Measurements from ENCODE around the gene SCN1A. TPM values are rescaled to one million over a fixed set of nuclear protein-coding genes. Genes with fewer than 3 reads are reported as not detected.

Gene SCN1A
- total and polyA plus RNA-seq, 2 of the 13 experiments (the other 11 are each of a cell fraction or from before 2014, with no cell fraction given), result 19.9 to 39.4 TPM

DNA sequence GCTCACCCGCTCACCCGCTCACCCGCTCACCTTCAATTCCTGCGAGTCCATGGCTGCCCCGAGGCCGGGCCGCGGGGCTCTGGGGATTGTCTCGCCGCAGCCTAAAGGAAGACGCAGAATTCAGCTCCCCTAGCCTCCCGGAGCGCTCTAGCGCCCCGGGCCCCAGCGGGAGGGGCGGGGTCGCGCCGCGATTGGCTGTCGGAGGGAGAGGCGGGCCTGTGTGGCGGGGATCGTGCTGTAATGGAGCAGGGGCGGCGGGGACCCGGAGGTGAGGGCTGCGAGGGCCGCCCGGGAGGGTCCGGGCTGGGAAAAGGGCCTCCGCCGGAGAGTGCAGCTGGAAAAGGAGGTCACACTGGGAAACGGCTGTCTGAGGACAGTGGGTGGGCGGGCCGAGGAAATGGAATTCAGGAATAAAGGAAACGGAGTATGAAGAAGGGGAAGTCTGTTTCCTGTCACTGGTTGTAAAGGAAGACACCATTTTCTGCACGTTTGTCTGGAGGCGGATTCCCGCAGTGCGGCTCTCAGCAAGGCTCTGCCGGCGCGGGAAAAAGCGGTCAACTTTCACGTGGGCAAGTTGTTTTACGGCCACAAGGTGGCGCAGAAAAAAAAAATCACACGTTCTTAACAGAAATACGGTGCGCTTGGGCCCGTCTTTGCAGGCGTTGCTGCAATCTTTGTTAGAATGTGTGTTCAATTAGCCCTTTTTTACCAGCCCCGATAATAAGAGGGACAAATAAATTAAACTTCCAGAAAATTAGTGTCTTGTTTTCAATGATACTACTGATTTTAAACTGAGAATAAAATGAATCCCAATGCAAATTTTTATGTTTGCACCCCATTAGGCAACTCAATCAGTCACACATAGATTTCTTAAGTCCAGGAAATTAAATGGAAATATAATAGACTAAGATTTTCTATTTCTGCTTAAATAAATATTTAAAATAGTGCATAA is 173.9 kb downstream of the SCN1A start, which contains the start of gene TTC21B:
TSS of gene TTC21B (minus strand) at position 122 of the 952 bp plus-strand sequence. CDS start at position 51, 71 bp downstream.
- H3K4me1 ChIP-seq (ENCODE audit: insufficient read depth, low read length), result peaks cover 48% of the 10 kb centered on the region
- H3K27ac ChIP-seq (ENCODE audit: extremely low read length, insufficient read depth, low read length), result peak within 1 kb of the TSS; percentile 84
- 1% methylated on average over 48 of the region's 55 CpGs for WGBS (ENCODE audit: low lambda C conversion rate)
- in situ Hi-C loops (cut with HindIII; ENCODE audit: extremely low pct_ligation_motif_present, low pct_unique_long_range_greater_than_20kb) (loop anchor here (5.0 kb wide), 3 partner anchors 173 to 463 kb away; partner anchors contain the start of gene SCN1A), intact Hi-C loops (cut with micrococcal nuclease; ENCODE audit: unreplicated experiment) (loop anchor here (1.0 to 5.0 kb wide), 8 partner anchors 16 to 562 kb away; partner anchors contain the start of gene SCN1A)
- H3K4me3 ChIP-seq (replicated peaks in 1 of 3; ENCODE audit: insufficient read depth in 1 of 3, low read depth in 2 of 3, low read length in 3 of 3), result peak within 1 kb of the TSS; percentile 88 to 97 (median 91)
- TSS peak; percentile 97 for BruUV-seq (replicated peaks)
- DNase-seq (ENCODE audit: low spot score), result peak; percentile 93
- peak within 1 kb of the TSS; percentile 92 for H3K9ac ChIP-seq (ENCODE audit: insufficient read depth, low read depth, low read length)
- POLR2A ChIA-PET, result interaction anchor here (0.7 to 2.4 kb wide), 21 partner anchors 9 to 422 kb away, joined by 3 to 33 read pairs (median 4); partner anchors contain the start of genes SCN1A and SCN9A
- no peaks in the 10 kb centered on the region; a peak in 1 of 5 replicates for H3K27me3 ChIP-seq (ENCODE audit: control insufficient read depth in 1 of 2, insufficient read depth in 2 of 2, low read length in 2 of 2)
- CTCF ChIA-PET (ENCODE audit: low intra/inter-chr PET ratio, low total read pairs), result interaction anchor here (1.2 to 1.8 kb wide), 5 partner anchors 153 to 465 kb away, joined by 4 to 19 read pairs (median 6); partner anchors contain the start of gene SCN1A
- H3K9me3 ChIP-seq (ENCODE audit: low read length), result no peaks in the 10 kb centered on the region
- peak within 1 kb of the TSS; percentile 80 for H3K4me2 ChIP-seq (ENCODE audit: low read depth, low read length)
- peak within 1 kb of the TSS; percentile 64 for H2AFZ ChIP-seq (ENCODE audit: low read length)
- ATAC-seq, result peak; percentile 97
- peaks cover 0 to 7% of the 10 kb centered on the region in 2 experiments; a peak in 3 of 5 replicates for H3K36me3 ChIP-seq (replicated peaks in 1 of 2; ENCODE audit: control insufficient read depth in 1 of 2, insufficient read depth in 2 of 2, low read length in 2 of 2)
- H3K79me2 ChIP-seq (ENCODE audit: insufficient read depth, low read length), result peaks cover 44% of the 10 kb centered on the region
- peaks cover 25% of the 10 kb centered on the region for H4K20me1 ChIP-seq (ENCODE audit: insufficient read depth, low read length)
- peak; percentile 76 for FAIRE-seq
- TF ChIP-seq MAF1 (CRISPR knock-in tag; IDR thresholded peaks at IDR 0.05; ENCODE audit: borderline replicate concordance), result peak; percentile 89; the same call in 1 of the 2 replicates
- TF ChIP-seq AHR (CRISPR knock-in tag; IDR thresholded peaks at IDR 0.05), result peak; percentile 17; the same call in 1 of the 2 replicates
- TF ChIP-seq, protein P1, sequence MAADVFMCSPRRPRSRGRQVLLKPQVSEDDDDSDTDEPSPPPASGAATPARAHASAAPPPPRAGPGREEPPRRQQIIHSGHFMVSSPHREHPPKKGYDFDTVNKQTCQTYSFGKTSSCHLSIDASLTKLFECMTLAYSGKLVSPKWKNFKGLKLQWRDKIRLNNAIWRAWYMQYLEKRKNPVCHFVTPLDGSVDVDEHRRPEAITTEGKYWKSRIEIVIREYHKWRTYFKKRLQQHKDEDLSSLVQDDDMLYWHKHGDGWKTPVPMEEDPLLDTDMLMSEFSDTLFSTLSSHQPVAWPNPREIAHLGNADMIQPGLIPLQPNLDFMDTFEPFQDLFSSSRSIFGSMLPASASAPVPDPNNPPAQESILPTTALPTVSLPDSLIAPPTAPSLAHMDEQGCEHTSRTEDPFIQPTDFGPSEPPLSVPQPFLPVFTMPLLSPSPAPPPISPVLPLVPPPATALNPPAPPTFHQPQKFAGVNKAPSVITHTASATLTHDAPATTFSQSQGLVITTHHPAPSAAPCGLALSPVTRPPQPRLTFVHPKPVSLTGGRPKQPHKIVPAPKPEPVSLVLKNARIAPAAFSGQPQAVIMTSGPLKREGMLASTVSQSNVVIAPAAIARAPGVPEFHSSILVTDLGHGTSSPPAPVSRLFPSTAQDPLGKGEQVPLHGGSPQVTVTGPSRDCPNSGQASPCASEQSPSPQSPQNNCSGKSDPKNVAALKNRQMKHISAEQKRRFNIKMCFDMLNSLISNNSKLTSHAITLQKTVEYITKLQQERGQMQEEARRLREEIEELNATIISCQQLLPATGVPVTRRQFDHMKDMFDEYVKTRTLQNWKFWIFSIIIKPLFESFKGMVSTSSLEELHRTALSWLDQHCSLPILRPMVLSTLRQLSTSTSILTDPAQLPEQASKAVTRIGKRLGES (CRISPR knock-in tag; IDR thresholded peaks at IDR 0.05; ENCODE audit: borderline replicate concordance), result peak; percentile 82; the same call in 1 of the 2 replicates
- peak; percentile 92 for TF ChIP-seq ZNF883 (CRISPR knock-in tag; IDR thresholded peaks at IDR 0.05; ENCODE audit: not compliant biosample characterization)
- TF ChIP-seq AGO1 (IDR thresholded peaks at IDR 0.05; ENCODE audit: low read depth, low read length, poor library complexity, severe bottlenecking), result no peak
- TF ChIP-seq NFKB2 (CRISPR knock-in tag; IDR thresholded peaks at IDR 0.05; ENCODE audit: borderline replicate concordance), result peak; percentile 95
- TF ChIP-seq KDM5B (CRISPR knock-in tag; IDR thresholded peaks at IDR 0.05; ENCODE audit: borderline replicate concordance), result peak; percentile 93; the same call in 1 of the 2 replicates
- TF ChIP-seq ZNF619 (CRISPR knock-in tag; IDR thresholded peaks at IDR 0.05), result peak; percentile 92; the same call in 1 of the 2 replicates
- TF ChIP-seq FOXO1 (CRISPR knock-in tag; IDR thresholded peaks at IDR 0.05), result no peak
- TF ChIP-seq, protein P2, sequence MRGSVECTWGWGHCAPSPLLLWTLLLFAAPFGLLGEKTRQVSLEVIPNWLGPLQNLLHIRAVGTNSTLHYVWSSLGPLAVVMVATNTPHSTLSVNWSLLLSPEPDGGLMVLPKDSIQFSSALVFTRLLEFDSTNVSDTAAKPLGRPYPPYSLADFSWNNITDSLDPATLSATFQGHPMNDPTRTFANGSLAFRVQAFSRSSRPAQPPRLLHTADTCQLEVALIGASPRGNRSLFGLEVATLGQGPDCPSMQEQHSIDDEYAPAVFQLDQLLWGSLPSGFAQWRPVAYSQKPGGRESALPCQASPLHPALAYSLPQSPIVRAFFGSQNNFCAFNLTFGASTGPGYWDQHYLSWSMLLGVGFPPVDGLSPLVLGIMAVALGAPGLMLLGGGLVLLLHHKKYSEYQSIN (CRISPR knock-in tag; IDR thresholded peaks at IDR 0.05; ENCODE audit: borderline replicate concordance), result no peak
- TF ChIP-seq AGO2 (optimal IDR thresholded peaks at IDR 0.05; ENCODE audit: low read depth, low read length), result peak; percentile 46
- no peak for TF ChIP-seq SMAD9 (CRISPR knock-in tag; IDR thresholded peaks at IDR 0.05)
- peak; percentile 99 for TF ChIP-seq ZNF333 (CRISPR knock-in tag; IDR thresholded peaks at IDR 0.05; ENCODE audit: borderline replicate concordance)
- TF ChIP-seq FOXK1 (CRISPR knock-in tag; IDR thresholded peaks at IDR 0.05; ENCODE audit: borderline replicate concordance, low read depth), result no peak
- TF ChIP-seq NR2C2 (CRISPR knock-in tag; IDR thresholded peaks at IDR 0.05; ENCODE audit: borderline replicate concordance), result peak; percentile 56
- peak; percentile 92 for TF ChIP-seq KLF13 (CRISPR knock-in tag; IDR thresholded peaks at IDR 0.05)
